Erythroblast (primary cell): ENCODE data around the gene SLC4A3.
"Not testable (repeated sequence)": the region's sequence is repeated elsewhere in the genome, so short reads cannot be mapped to it uniquely, and the experiment has no call there.

Experiments used
- DNase-seq, 2 experiments: peaks; one replicate each; lab custom pipeline; 2025; lab: John Stamatoyannopoulos, UW
- GATA1 ChIP-seq: IDR thresholded peaks from 2 replicates; pipeline ENCODE4 v1.6.1; 2011; ENCODE audit warnings: low read depth, mild to moderate bottlenecking, control low read depth, low read length, moderate library complexity
- POLR2A ChIP-seq: IDR thresholded peaks from 2 replicates; pipeline ENCODE4 v1.6.1; 2011; ENCODE audit warnings: mild to moderate bottlenecking, low read length

The SLC4A3 gene

DNA sequence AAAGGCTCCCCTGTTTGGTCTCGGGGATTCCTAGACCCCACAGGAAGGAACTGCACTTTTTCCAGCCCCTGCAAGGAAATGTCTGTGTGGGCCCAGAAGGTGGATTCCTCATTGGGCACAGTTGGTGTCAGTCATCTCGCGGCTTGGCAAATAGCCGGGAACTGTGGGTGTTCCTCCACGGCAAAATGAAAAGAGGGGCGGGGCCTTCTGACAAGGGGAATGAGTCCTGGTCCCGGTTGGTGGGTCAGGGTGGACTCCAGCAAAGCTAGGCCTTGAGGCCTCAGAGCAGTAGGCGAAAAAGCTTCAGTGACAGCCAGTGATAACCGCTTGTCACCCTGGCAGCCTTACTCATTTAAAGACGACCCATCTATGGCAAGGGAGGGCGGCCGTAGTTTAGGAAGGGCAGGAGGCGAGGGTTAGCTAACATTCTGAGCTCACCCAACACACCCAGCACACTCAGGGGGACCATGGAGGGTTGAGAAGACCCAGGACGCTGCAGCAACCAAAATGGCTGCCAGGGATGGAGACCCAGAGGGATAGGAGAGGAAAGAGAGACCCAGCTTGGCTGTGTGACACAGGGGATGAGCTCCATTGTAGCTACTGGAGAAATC lies 16.5 kb downstream of the SLC4A3 start:
- DNase-seq, result no peak
- TF ChIP-seq POLR2A (no peak), GATA1 (no peak)

DNA sequence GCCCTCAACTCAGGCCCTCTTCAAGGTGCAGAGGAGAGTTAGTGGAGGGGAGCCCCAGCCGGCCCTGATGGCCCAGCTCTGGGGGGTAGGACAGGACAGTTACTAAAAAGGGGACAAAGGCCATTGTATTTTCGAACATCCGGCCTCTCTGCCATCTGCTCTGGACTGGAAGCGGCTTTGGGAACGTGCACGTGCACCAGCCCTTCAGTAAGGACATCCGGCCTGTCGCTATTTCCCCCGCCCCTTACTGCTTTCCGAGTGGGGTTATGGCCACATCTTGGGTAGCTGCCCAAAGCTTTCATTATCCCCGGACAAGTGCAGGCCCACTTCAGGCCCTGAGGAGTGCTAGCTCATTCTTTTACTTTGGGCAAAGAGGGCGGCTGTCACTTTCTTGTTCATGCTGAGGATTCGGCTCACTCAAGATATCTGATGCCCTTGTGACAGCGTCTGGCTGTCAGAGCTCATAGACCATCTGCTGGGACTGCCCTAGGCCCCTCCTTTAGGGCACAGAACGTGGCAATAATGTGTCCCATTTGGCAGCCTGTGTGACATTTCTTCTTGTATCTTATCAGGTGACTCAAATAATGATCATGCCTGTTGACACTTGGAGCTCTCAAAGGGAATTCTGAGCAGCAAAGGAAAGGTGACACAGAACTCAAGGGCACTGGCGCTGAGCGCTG lies 17.5 kb downstream of the SLC4A3 start:
- no peak for TF ChIP-seq POLR2A
- TF ChIP-seq GATA1, result no peak
- no peak for DNase-seq

DNA sequence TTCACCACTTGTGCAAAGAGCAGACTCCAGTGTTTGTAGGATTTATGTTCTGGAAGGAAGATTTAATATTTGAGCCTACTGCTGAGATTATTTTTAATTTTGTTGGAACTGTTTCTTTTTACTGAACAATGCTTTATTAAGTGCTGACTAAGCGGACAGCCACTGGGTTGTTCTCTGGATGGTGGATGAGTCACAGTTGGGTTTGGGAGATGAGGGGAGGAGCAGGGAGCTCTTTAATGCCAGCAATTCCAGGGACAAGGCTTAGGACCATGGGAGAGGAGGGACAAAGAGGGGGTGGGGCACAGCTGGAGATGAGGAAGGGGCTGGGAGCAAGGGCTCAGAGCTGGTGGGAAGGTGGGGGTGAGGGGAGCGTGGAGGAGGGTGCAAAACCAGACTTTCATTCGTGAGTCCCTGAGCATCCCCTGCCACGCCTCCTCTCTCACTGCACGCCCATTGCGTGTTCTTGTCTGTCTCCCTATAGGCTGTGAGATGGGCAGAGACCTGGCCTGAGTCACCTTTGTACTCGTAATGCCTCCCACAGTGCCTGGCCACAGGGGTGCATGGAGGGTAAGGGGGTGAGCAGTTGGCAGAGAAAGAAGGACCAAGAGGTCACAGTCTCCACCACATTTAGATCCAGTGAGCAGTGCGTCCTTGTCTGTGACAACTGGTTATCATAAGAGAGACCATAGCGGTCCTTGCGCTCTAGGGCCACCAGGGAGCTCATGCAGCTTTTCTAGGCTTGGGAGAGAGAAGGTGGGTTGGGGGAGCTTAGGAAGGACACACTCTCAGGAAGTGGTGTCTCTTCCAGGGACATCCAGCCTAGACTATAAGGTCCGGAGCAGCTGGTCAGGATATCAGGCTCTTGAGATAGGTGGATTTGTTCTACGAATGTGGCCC lies 18.4 kb downstream of the SLC4A3 start:
- TF ChIP-seq GATA1, result no peak
- no peak for TF ChIP-seq POLR2A
- DNase-seq, result no peak

DNA sequence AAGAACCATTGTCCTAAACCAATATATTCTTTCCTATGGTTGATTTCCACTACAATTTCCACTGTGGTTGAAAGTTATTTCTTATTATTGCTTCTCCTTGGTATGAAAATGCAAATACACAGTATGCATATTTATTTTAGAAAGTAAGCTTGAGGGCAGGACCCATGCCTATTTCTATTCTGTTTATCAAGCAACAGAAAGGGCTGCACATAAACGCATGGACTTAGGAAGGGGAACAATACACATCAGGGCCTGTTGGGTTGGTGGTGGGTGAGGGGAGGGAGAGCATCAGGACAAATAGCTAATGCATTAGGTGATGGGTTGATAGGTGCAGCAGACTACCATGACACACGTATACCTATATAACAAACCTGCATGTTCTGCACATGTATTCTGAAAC lies 20.7 kb downstream of the SLC4A3 start:
- DNase-seq, result no peak
- TF ChIP-seq POLR2A (no peak), GATA1 (no peak)

DNA sequence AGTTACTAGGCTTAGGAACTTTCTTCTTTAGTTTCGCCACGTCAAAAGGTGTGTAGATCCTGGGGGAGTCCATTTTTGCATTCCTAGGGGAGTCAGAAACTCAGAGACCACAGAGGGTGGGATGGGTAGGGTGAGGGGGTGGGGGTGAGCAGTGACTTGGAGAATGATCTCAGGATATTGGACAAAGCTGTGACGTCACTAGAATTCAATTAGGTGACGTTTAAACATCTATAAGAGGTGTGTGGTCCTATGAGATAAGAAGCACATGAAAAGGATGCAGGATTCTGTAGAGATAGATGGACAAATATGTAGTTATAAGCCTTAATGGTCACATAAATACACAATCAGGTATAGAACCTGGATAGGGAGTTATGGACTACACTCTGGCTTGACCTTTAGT lies 21.5 kb downstream of the SLC4A3 start:
- DNase-seq, result no peak
- no peak for TF ChIP-seq POLR2A

DNA sequence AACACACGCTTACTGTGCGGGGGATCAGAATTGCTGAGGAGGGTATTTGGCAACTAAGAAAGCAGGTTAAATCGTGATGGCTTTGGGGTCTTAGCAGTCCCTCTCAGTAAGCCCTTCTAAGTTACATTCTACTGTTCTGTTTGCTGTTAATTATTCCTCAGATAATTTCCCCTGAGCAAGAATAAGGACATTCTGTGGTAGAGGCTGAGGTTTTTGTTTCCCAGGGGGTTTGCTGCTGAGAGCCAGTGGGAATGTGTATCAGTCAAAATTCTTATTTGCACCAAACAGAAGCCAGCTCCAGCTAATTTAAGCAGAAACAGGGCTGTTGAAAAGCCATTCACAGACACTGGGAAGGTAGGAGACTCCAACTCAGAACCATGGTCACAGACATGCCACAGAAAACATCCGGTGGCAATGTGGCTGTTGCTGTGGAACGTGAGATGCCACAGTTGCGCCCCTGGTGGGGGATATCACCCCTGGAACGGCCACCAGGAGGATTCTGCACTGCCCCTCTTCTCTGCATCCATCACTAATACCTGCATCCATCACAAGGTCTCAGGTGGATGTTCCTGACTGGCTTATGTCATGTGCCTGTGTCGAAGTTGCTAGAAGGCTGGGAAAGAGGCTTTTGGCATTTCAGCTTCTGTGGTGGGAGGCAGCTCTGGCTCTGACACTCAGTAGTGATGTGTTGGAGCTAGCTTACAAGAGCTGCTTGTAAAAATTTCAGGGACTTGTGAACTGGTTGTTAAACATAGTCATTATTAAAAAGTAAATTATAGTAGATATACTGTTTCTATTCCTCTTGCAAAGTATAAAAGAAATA lies 23.2 kb downstream of the SLC4A3 start:
- TF ChIP-seq GATA1, result no peak
- no peak for DNase-seq

DNA sequence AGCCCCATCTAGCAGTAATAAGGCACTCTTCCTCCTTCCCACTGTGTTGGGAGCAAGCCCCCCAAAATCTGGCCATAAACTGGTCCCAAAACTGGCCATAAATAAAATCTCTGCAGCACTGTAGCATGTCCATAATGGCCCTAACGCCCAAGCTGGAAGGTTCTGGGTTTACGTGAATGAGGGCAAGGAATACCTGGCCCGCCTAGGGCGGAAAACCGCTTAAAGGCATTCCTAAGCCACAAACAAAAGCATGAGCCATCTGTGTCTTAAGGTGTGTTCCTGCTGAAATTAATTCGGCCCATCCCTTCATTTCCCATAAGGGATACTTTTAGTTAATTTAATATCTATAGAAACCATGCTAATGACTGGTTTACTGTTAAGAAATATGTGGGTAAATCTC lies 24.2 kb downstream of the SLC4A3 start:
- DNase-seq, result not testable (repeated sequence)

DNA sequence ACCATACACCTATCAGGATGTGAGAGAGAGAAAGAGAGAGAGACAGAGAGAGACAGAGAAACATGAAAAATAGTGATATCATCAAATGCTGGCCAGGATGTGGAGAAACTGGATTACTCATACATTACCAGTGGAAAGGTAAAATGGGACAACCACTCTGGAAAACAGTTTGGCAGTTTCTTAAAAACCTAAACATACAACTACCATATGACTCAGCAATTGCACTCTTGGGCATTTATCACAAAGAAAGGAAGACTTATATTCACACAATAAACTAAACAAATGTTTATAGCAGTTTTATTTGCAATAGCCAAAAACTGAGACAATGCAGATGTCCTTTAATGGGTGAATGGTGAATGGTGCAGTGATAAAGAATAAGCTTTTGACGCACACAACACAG lies 29.1 kb downstream of the SLC4A3 start:
- no peak for DNase-seq
- TF ChIP-seq GATA1 (no peak), POLR2A (no peak)

DNA sequence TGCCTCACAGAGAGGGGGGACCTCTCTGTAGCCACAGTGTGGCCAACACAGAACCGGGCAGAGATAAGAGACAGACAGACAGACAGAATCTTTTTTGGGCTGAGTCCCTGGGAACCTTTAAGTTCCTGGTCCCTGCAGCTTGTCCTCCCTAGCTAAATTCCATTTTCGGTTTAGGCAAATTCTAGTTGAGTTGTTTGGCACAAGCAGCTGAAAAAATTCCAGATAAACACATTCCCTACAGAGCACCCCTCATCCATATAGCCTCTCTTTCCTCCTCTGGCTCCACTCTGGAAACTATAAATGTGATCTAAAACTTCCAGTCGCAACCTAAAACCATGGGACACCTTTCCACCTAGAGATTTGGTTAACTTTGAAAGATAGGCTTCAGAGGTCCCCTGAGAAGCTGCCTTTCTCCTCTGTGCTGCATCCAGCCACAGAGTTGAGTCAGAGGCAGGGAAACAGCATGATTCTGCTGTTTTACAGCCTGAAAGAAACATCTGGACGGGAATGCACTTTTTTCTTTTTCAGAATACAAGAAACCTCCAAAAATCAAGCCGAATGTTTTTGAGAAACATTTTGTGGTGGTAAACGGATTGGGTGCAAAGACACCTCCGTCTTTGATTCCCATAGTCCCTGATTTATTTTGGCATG lies 30.9 kb downstream of the SLC4A3 start:
- no peak for TF ChIP-seq POLR2A
- no peak for TF ChIP-seq GATA1

DNA sequence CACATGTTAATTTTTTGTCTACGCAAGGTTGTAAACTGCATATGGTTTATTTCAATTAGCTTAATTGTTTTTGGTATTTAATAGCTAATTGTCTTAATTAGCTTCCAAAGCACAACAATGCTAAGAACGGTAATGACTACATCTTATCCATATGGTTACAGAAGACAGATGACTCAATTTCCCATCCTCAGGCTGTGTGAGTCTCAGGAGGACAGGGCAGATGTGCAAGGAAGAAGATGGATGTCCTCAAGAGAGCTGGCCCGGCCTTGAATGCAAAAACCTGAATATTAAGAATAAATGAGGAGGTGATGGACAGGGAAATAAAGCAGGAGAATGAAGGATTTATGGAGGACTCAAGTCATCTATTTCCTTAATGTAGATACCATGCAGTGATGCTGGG lies 31.4 kb downstream of the SLC4A3 start:
- no peak for DNase-seq
- TF ChIP-seq POLR2A (no peak), GATA1 (no peak)

More for the DNA sequence above, 30.9 kb downstream of the SLC4A3 start:
- DNase-seq, result no peak

DNA sequence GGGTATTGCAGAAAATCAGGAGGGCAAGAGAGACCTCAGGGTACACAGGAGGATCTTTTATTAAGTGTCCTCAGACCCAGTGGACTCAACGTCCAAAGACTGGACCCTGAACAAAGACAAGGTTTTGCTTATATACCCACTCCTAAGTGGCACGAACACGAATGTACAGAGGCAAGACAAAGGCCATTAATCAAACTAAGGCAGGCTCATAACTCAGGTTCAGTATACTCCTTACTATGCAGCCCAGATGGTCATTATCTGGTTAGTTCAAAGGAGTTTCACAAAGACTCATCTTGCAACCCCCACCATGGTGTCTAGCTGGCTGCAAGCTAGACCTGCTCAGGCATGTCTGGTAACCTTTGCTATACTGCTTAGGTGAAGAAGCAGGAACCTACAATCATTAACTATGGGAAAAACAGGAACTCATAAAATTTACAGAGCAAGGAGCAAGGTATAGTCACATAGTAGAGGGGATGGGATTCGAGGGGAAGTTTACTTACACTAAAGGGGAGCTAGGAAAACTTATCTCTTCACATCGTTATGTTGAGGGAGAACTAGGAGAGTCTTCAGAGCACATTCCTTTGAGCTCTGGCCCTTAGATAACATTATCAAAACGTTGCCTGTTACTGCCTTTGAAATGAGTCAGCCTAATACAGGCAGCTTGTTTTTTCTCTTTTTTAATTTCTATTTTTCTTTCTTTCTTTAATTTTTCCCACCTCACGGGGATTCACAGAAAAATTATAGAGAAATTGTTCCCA lies 33.9 kb downstream of the SLC4A3 start:
- TF ChIP-seq GATA1, result no peak
- no peak for TF ChIP-seq POLR2A
- peak; percentile 23 to 30 for DNase-seq

DNA sequence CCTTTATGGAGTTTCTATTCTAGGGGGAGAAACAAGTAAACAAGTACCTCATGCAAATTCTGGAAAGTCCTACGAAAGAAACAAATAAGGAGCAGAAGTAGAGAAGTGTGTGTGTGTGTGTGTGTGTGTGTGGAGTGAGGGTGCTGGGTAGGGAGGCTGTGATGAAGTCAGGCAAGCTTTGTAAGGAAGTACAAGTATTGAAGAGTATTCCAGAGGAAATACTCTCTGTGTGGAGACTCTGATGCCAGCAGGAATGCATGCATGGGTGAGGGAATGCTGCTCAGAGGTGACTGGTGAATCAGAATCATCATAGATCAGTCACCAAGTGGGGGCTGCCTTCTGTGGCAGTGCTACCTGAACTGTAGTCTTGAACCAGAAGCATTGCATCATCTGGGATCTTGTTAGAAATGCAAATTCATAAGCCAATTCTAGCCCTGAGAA lies 34.5 kb downstream of the SLC4A3 start:
- no peak for DNase-seq
- TF ChIP-seq GATA1 (no peak), POLR2A (no peak)
